Measurements from ENCODE around the gene MTMR3.

DNA sequence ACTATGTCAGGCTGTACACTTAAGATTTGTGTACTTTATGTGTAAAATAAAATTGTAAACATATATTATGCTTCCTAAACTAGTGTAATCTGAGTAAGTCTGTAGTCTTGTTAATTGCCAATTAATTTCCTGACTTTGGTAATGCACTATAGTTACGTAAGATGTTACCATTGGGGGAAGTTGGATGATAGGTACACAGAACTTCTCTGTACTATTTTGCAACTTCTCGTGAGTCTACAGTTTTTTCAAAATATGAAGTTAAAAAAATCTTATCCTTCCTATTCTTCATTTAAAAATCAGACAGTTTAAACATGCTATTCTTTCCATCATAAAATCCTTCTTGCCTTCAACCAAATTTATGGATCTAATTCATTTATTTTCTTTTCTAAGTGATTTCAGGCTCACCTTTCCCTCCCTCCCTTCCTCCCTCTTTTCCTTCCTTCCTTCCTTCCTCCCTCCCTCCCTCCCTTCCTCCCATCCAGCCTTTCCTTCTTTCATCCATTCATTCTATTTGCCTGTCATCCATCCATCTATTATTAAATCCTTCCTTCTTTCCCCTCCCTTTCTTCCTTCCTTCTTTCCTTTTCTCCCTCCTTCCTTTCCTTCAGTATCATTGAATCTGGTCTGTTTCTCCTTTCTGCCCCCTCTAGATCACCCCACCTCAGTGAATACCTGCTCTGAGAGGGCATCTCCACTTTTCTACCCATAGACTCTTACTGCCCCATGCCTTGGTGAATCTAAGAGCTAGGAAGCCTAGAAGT lies 22.8 kb upstream of the MTMR3 start:
- no peak for TF ChIP-seq POLR2A (IDR thresholded peaks at IDR 0.05)
- TF ChIP-seq, protein P1, sequence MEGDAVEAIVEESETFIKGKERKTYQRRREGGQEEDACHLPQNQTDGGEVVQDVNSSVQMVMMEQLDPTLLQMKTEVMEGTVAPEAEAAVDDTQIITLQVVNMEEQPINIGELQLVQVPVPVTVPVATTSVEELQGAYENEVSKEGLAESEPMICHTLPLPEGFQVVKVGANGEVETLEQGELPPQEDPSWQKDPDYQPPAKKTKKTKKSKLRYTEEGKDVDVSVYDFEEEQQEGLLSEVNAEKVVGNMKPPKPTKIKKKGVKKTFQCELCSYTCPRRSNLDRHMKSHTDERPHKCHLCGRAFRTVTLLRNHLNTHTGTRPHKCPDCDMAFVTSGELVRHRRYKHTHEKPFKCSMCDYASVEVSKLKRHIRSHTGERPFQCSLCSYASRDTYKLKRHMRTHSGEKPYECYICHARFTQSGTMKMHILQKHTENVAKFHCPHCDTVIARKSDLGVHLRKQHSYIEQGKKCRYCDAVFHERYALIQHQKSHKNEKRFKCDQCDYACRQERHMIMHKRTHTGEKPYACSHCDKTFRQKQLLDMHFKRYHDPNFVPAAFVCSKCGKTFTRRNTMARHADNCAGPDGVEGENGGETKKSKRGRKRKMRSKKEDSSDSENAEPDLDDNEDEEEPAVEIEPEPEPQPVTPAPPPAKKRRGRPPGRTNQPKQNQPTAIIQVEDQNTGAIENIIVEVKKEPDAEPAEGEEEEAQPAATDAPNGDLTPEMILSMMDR (IDR thresholded peaks at IDR 0.05) = no peak

Measured in adrenal gland (tissue), 5 donors.